ENCODE results near the gene PDE6C. TPM values are rescaled to one million over a fixed set of nuclear protein-coding genes. Genes with fewer than 3 reads are reported as not detected.

The PDE6C gene
- total RNA-seq, 2 experiments from 2014 or later = 0.03 to 0.13 TPM

- TF ChIP-seq CTCF (conservative IDR thresholded peaks at IDR 0.05; ENCODE audit: low read length) (no peak), EZH2phosphoT487 (IDR thresholded peaks at IDR 0.05; ENCODE audit: borderline replicate concordance, low read depth, low read length) (no peak)
- H3K4me2 ChIP-seq (ENCODE audit: low read length) = no peak overlapping the region
- DNase-seq (ENCODE audit: low spot score) = no peak
- no peaks in the 10 kb centered on the region for H3K79me2 ChIP-seq (ENCODE audit: insufficient read depth, low read depth, low read length)
- intact Hi-C loops (cut with micrococcal nuclease; ENCODE audit: unreplicated experiment) = no loop called here
- BruUV-seq (replicated peaks) = no TSS peak
- ChIA-PET CTCF (ENCODE audit: unreplicated experiment) (interaction anchor here (0.6 kb wide), 1 partner anchor 1028 kb away, joined by 3 read pairs; no protein-coding TSS in a partner anchor), POLR2A (interaction anchor here (1.4 kb wide), 1 partner anchor 45 kb away, joined by 8 read pairs; no protein-coding TSS in a partner anchor)
- peaks cover 16% of the 10 kb centered on the region for H3K4me1 ChIP-seq (ENCODE audit: insufficient read depth, low read length, poor library complexity, severe bottlenecking)
- no peaks in the 10 kb centered on the region for H3K36me3 ChIP-seq (ENCODE audit: insufficient read depth, low read length)
- no peak overlapping the region for H2AFZ ChIP-seq (ENCODE audit: low read length)
- no peaks in the 10 kb centered on the region for H4K20me1 ChIP-seq (ENCODE audit: insufficient read depth, low read length)
- no peaks in the 10 kb centered on the region for H3K9me3 ChIP-seq (ENCODE audit: low read length)
- H3K27ac ChIP-seq (ENCODE audit: low read depth, low read length, poor library complexity, severe bottlenecking) = no peak overlapping the region
- no peak overlapping the region for H3K4me3 ChIP-seq (ENCODE audit: low read depth, low read length, poor library complexity, severe bottlenecking)
- no peaks in the 10 kb centered on the region for H3K9me2 ChIP-seq (ENCODE audit: insufficient read depth, low read length)
Observed at GRCh38 chr10:93599335-93599734, 13.0 kb upstream of the PDE6C start.

DNA sequence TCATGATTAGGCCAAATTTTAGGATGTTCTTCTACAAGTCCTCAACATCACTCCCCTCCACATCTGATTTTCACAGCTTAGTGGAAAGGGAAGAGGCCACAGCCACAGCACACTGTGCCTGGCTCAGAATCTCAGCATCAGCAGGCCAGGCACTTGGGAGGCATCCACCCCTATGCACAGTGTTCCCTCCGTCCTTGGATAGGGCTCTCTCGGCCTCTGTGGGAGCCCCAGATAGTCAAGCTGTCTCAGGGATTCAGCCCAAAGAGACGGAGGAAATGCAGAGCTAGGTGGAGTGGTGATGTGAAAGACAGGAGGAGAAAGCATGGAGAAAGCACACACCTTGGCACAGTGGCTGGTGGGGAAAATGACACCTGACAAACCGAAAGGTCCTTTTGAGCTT is 12.6 kb upstream of the PDE6C start:
- peaks cover 20% of the 10 kb centered on the region for H3K4me1 ChIP-seq (ENCODE audit: insufficient read depth, low read length, poor library complexity, severe bottlenecking)
- POLR2A ChIA-PET = interaction anchor here (1.4 kb wide), 1 partner anchor 44 kb away, joined by 8 read pairs; no protein-coding TSS in a partner anchor
- no TSS peak for BruUV-seq (replicated peaks)
- no peaks in the 10 kb centered on the region for H3K9me3 ChIP-seq (ENCODE audit: low read length)
- H3K4me2 ChIP-seq (ENCODE audit: low read length) = no peak overlapping the region
- DNase-seq (ENCODE audit: low spot score) = no peak
- H3K4me3 ChIP-seq (ENCODE audit: low read depth, low read length, poor library complexity, severe bottlenecking) = no peak overlapping the region
- CTCF ChIA-PET (ENCODE audit: unreplicated experiment) = interaction anchor here (0.6 kb wide), 1 partner anchor 1028 kb away, joined by 3 read pairs; no protein-coding TSS in a partner anchor
- no peaks in the 10 kb centered on the region for H3K9me2 ChIP-seq (ENCODE audit: insufficient read depth, low read length)
- no peaks in the 10 kb centered on the region for H3K79me2 ChIP-seq (ENCODE audit: insufficient read depth, low read depth, low read length)
- H3K36me3 ChIP-seq (ENCODE audit: insufficient read depth, low read length) = no peaks in the 10 kb centered on the region
- intact Hi-C loops (cut with micrococcal nuclease; ENCODE audit: unreplicated experiment) = no loop called here
- TF ChIP-seq EZH2phosphoT487 (IDR thresholded peaks at IDR 0.05; ENCODE audit: borderline replicate concordance, low read depth, low read length) (no peak), CTCF (conservative IDR thresholded peaks at IDR 0.05; ENCODE audit: low read length) (no peak)
- H3K27ac ChIP-seq (ENCODE audit: low read depth, low read length, poor library complexity, severe bottlenecking) = no peak overlapping the region
- no peaks in the 10 kb centered on the region for H4K20me1 ChIP-seq (ENCODE audit: insufficient read depth, low read length)
- no peak overlapping the region for H2AFZ ChIP-seq (ENCODE audit: low read length)

DNA sequence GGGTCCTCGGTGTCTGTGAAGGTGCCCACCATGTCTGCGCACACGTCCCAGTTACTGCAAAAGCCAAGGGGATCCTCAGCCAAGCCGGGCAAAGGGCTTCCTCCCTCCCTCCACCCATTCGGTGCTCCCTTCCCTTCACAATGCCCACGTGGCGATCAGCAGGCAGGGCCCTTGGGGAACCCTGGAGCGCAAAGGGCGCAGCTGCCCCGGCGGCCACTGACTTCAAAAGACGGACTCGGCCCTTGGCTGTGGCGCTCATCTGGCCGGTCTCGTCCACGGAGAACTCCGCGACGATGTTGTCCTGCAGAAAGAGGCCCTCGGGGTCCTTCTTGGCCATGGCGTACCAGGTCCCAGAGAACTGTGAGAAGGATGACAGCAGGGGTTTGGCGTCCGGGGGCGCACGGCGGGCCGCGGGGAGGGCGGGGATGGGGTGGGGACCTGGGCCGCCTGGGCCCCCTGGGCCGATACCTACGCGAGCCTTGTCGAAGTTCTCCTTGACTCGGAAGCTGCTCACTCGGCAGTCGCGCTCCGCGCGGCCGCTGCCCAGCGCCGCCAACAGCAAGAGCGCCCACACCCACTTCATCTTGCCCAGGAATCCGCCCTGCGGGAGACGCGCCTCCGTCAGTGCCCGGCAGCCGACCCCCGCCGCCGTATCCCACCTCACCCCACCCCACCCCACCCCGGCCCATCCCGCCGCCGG is 11.7 kb upstream of the PDE6C start:
- TF ChIP-seq EZH2phosphoT487 (IDR thresholded peaks at IDR 0.05; ENCODE audit: borderline replicate concordance, low read depth, low read length) = no peak

More for the DNA sequence above, 11.7 kb upstream of the PDE6C start:
- DNase-seq (ENCODE audit: low spot score) = no peak
- POLR2A ChIA-PET = no interaction called here
- H3K4me2 ChIP-seq (ENCODE audit: low read length) = no peak overlapping the region
- peaks cover 20% of the 10 kb centered on the region for H3K4me1 ChIP-seq (ENCODE audit: insufficient read depth, low read length, poor library complexity, severe bottlenecking)
- H3K79me2 ChIP-seq (ENCODE audit: insufficient read depth, low read depth, low read length) = no peaks in the 10 kb centered on the region
- BruUV-seq (replicated peaks) = no TSS peak
- CTCF ChIA-PET (ENCODE audit: unreplicated experiment) = no interaction called here
- H3K9me3 ChIP-seq (ENCODE audit: low read length) = no peaks in the 10 kb centered on the region
- no peaks in the 10 kb centered on the region for H3K9me2 ChIP-seq (ENCODE audit: insufficient read depth, low read length)
- H3K4me3 ChIP-seq (ENCODE audit: low read depth, low read length, poor library complexity, severe bottlenecking) = no peak overlapping the region
- no peak overlapping the region for H2AFZ ChIP-seq (ENCODE audit: low read length)
- intact Hi-C loops (cut with micrococcal nuclease; ENCODE audit: unreplicated experiment) = no loop called here
- no peak overlapping the region for H3K27ac ChIP-seq (ENCODE audit: low read depth, low read length, poor library complexity, severe bottlenecking)
- no peaks in the 10 kb centered on the region for H4K20me1 ChIP-seq (ENCODE audit: insufficient read depth, low read length)
- H3K36me3 ChIP-seq (ENCODE audit: insufficient read depth, low read length) = no peaks in the 10 kb centered on the region
